ENCODE data around the gene TM9SF4.
"Not testable (repeated sequence)": the region's sequence is repeated elsewhere in the genome, so short reads cannot be mapped to it uniquely, and the experiment has no call there.

Gene TM9SF4

GRCh38 chr20:32191873-32192272 is 82.4 kb downstream of the TM9SF4 start:
- DNase-seq, result no peak

- DNase-seq, result no peak
Measured at GRCh38 chr20:32192698-32193097, 83.2 kb downstream of the TM9SF4 start.

- not testable (repeated sequence) for DNase-seq
Measured at GRCh38 chr20:32193336-32193735, 83.8 kb downstream of the TM9SF4 start.

- DNase-seq, result no peak
Measured at GRCh38 chr20:32193996-32194395, 84.5 kb downstream of the TM9SF4 start.

GRCh38 chr20:32195581-32195980 is 86.1 kb downstream of the TM9SF4 start:
- DNase-seq, result no peak

GRCh38 chr20:32196613-32197012 is 87.1 kb downstream of the TM9SF4 start:
- DNase-seq, result not testable (repeated sequence)

- DNase-seq, result not testable (repeated sequence)
Measured at GRCh38 chr20:32197136-32197535, 87.6 kb downstream of the TM9SF4 start.

GRCh38 chr20:32199006-32199405 is 89.5 kb downstream of the TM9SF4 start:
- no peak for DNase-seq

GRCh38 chr20:32201296-32201976 is 91.9 kb downstream of the TM9SF4 start:
- no peak for DNase-seq

- DNase-seq, result no peak
Measured at GRCh38 chr20:32201977-32202363, 92.5 kb downstream of the TM9SF4 start.

GRCh38 chr20:32203356-32204204 is 94.1 kb downstream of the TM9SF4 start:
- no peak for DNase-seq

- DNase-seq, result no peak
Measured at GRCh38 chr20:32204205-32205109, 94.9 kb downstream of the TM9SF4 start.

GRCh38 chr20:32205110-32205842 is 95.8 kb downstream of the TM9SF4 start:
- DNase-seq, result no peak

- no peak for DNase-seq
Measured at GRCh38 chr20:32205843-32206759, 96.6 kb downstream of the TM9SF4 start.

GRCh38 chr20:32206760-32207625 is 97.5 kb downstream of the TM9SF4 start:
- DNase-seq, result peak; percentile 11

GRCh38 chr20:32207626-32208498 is 98.3 kb downstream of the TM9SF4 start, which contains the start of the genes PLAGL2 and POFUT1:
TSS of gene PLAGL2 (minus strand) at chr20:32207743. CDS start at chr20:32202178, 5,565 bp downstream.
TSS of gene POFUT1 (plus strand) at chr20:32207880. CDS start at chr20:32207942, 62 bp downstream.
- DNase-seq, result peak; percentile 78

GRCh38 chr20:32208499-32209154 is 99.1 kb downstream of the TM9SF4 start:
- no peak for DNase-seq

- DNase-seq, result no peak
Measured at GRCh38 chr20:32209850-32210605, 100.5 kb downstream of the TM9SF4 start.

Measured in NCI-H1092 treated with DMSO at 0.1 percent for 48 hours (cell line).